ENCODE measurements around the gene DPF3.

Gene DPF3

GRCh38 chr14:72685456-72685855 lies 208.4 kb downstream of the DPF3 start:
- H3K36me3 Mint-ChIP-seq, result peaks cover 24% of the 10 kb centered on the region
- DNase-seq (ENCODE audit: low spot score in 2 of 2), result no peak
- H3K4me1 Mint-ChIP-seq, result peaks cover 10% of the 10 kb centered on the region
- no peak overlapping the region for H3K27ac Mint-ChIP-seq
- ATAC-seq (ENCODE audit: low read depth), result no peak
- H3K27me3 Mint-ChIP-seq, result no peaks in the 10 kb centered on the region
- peaks cover 1% of the 10 kb centered on the region for H3K9me3 Mint-ChIP-seq
- no peak overlapping the region for H3K4me3 Mint-ChIP-seq

- ATAC-seq (ENCODE audit: low read depth), result no peak
- H3K36me3 Mint-ChIP-seq, result peaks cover 20% of the 10 kb centered on the region
- peaks cover 9% of the 10 kb centered on the region for H3K4me1 Mint-ChIP-seq
- H3K9me3 Mint-ChIP-seq, result peaks cover 1% of the 10 kb centered on the region
- no peaks in the 10 kb centered on the region for H3K27me3 Mint-ChIP-seq
- DNase-seq (ENCODE audit: low spot score in 2 of 2), result no peak
- no peak overlapping the region for H3K4me3 Mint-ChIP-seq
- no peak overlapping the region for H3K27ac Mint-ChIP-seq
These were observed 210.1 kb downstream of the DPF3 start for GRCh38 chr14:72683787-72684186.

GRCh38 chr14:72682188-72682587 lies 211.7 kb downstream of the DPF3 start:
- ATAC-seq (ENCODE audit: low read depth) (no peak), DNase-seq (ENCODE audit: low spot score in 2 of 2) (no peak)
- Mint-ChIP-seq H3K4me1 (peaks cover 17% of the 10 kb centered on the region), H3K27ac (no peak overlapping the region), H3K36me3 (peaks cover 18% of the 10 kb centered on the region), H3K9me3 (no peaks in the 10 kb centered on the region), H3K27me3 (no peaks in the 10 kb centered on the region), H3K4me3 (no peak overlapping the region)

GRCh38 chr14:72680853-72681640 lies 212.9 kb downstream of the DPF3 start:
- ATAC-seq (ENCODE audit: low read depth) (no peak), DNase-seq (ENCODE audit: low spot score in 2 of 2) (no peak)
- Mint-ChIP-seq H3K27ac (no peak overlapping the region), H3K4me1 (peaks cover 21% of the 10 kb centered on the region), H3K9me3 (no peaks in the 10 kb centered on the region), H3K27me3 (no peaks in the 10 kb centered on the region), H3K4me3 (no peak overlapping the region), H3K36me3 (peaks cover 21% of the 10 kb centered on the region)

GRCh38 chr14:72679536-72680151 lies 214.3 kb downstream of the DPF3 start:
- H3K4me1 Mint-ChIP-seq, result peaks cover 34% of the 10 kb centered on the region
- DNase-seq (ENCODE audit: low spot score in 2 of 2), result no peak
- ATAC-seq (ENCODE audit: low read depth), result no peak
- H3K27ac Mint-ChIP-seq, result no peak overlapping the region
- H3K4me3 Mint-ChIP-seq, result no peak overlapping the region
- H3K36me3 Mint-ChIP-seq, result peaks cover 15% of the 10 kb centered on the region
- no peaks in the 10 kb centered on the region for H3K9me3 Mint-ChIP-seq
- no peaks in the 10 kb centered on the region for H3K27me3 Mint-ChIP-seq

- Mint-ChIP-seq H3K27me3 (no peaks in the 10 kb centered on the region), H3K36me3 (peaks cover 13% of the 10 kb centered on the region), H3K27ac (no peak overlapping the region), H3K4me1 (peaks cover 35% of the 10 kb centered on the region), H3K4me3 (no peak overlapping the region), H3K9me3 (no peaks in the 10 kb centered on the region)
- ATAC-seq (ENCODE audit: low read depth) (no peak), DNase-seq (ENCODE audit: low spot score in 2 of 2) (no peak)
These were observed 214.8 kb downstream of the DPF3 start for GRCh38 chr14:72679141-72679535.

- H3K36me3 Mint-ChIP-seq, result peaks cover 19% of the 10 kb centered on the region
- no peak overlapping the region for H3K4me3 Mint-ChIP-seq
- H3K27me3 Mint-ChIP-seq, result no peaks in the 10 kb centered on the region
- H3K27ac Mint-ChIP-seq, result no peak overlapping the region
- no peaks in the 10 kb centered on the region for H3K9me3 Mint-ChIP-seq
- ATAC-seq (ENCODE audit: low read depth), result no peak
- no peak for DNase-seq (ENCODE audit: low spot score in 2 of 2)
- H3K4me1 Mint-ChIP-seq, result peaks cover 30% of the 10 kb centered on the region
These were observed 215.5 kb downstream of the DPF3 start for GRCh38 chr14:72678356-72678755.

GRCh38 chr14:72677664-72678063 lies 216.2 kb downstream of the DPF3 start:
- Mint-ChIP-seq H3K36me3 (peaks cover 18% of the 10 kb centered on the region), H3K27me3 (no peaks in the 10 kb centered on the region), H3K9me3 (no peaks in the 10 kb centered on the region), H3K27ac (no peak overlapping the region), H3K4me1 (peaks cover 30% of the 10 kb centered on the region), H3K4me3 (no peak overlapping the region)
- peak; percentile 51 for ATAC-seq (ENCODE audit: low read depth)
- no peak for DNase-seq (ENCODE audit: low spot score in 2 of 2)

- ATAC-seq (ENCODE audit: low read depth) (peak; percentile 86), DNase-seq (ENCODE audit: low spot score in 2 of 2) (peak in 1 of 2 donors; percentile 9)
- Mint-ChIP-seq H3K36me3 (peaks cover 24% of the 10 kb centered on the region), H3K4me3 (peak overlapping the region; percentile 59), H3K4me1 (peaks cover 27% of the 10 kb centered on the region), H3K9me3 (no peaks in the 10 kb centered on the region), H3K27me3 (no peaks in the 10 kb centered on the region), H3K27ac (peak overlapping the region; percentile 48)
These were observed 218.8 kb downstream of the DPF3 start for GRCh38 chr14:72675126-72675525.

GRCh38 chr14:72673179-72673578 lies 220.7 kb downstream of the DPF3 start:
- Mint-ChIP-seq H3K27me3 (no peaks in the 10 kb centered on the region), H3K4me3 (no peak overlapping the region), H3K27ac (no peak overlapping the region), H3K9me3 (no peaks in the 10 kb centered on the region), H3K36me3 (peaks cover 32% of the 10 kb centered on the region), H3K4me1 (peaks cover 23% of the 10 kb centered on the region)
- no peak for ATAC-seq (ENCODE audit: low read depth)
- DNase-seq (ENCODE audit: low spot score in 2 of 2), result no peak

GRCh38 chr14:72666610-72667009 lies 227.3 kb downstream of the DPF3 start:
- H3K36me3 Mint-ChIP-seq, result peaks cover 36% of the 10 kb centered on the region
- peaks cover 10% of the 10 kb centered on the region for H3K4me1 Mint-ChIP-seq
- no peak overlapping the region for H3K4me3 Mint-ChIP-seq
- H3K9me3 Mint-ChIP-seq, result peaks cover 1% of the 10 kb centered on the region
- H3K27me3 Mint-ChIP-seq, result no peaks in the 10 kb centered on the region
- no peak for ATAC-seq (ENCODE audit: low read depth)
- no peak overlapping the region for H3K27ac Mint-ChIP-seq
- no peak for DNase-seq (ENCODE audit: low spot score in 2 of 2)

GRCh38 chr14:72665259-72665658 lies 228.6 kb downstream of the DPF3 start:
- ATAC-seq (ENCODE audit: low read depth), result no peak
- Mint-ChIP-seq H3K4me1 (peaks cover 10% of the 10 kb centered on the region), H3K36me3 (peaks cover 26% of the 10 kb centered on the region), H3K4me3 (no peak overlapping the region), H3K9me3 (peaks cover 1% of the 10 kb centered on the region), H3K27ac (no peak overlapping the region), H3K27me3 (no peaks in the 10 kb centered on the region)
- DNase-seq (ENCODE audit: low spot score in 2 of 2), result no peak

GRCh38 chr14:72664651-72665050 lies 229.2 kb downstream of the DPF3 start:
- Mint-ChIP-seq H3K36me3 (peaks cover 23% of the 10 kb centered on the region), H3K4me1 (peaks cover 10% of the 10 kb centered on the region), H3K4me3 (no peak overlapping the region), H3K27ac (no peak overlapping the region), H3K27me3 (no peaks in the 10 kb centered on the region), H3K9me3 (peaks cover 1% of the 10 kb centered on the region)
- ATAC-seq (ENCODE audit: low read depth), result no peak
- DNase-seq (ENCODE audit: low spot score in 2 of 2), result no peak

- Mint-ChIP-seq H3K4me3 (no peak overlapping the region), H3K27me3 (no peaks in the 10 kb centered on the region), H3K4me1 (peaks cover 10% of the 10 kb centered on the region), H3K36me3 (peaks cover 17% of the 10 kb centered on the region), H3K9me3 (peaks cover 1% of the 10 kb centered on the region), H3K27ac (peak overlapping the region; percentile 9)
- ATAC-seq (ENCODE audit: low read depth) (no peak), DNase-seq (ENCODE audit: low spot score in 2 of 2) (no peak)
These were observed 229.8 kb downstream of the DPF3 start for GRCh38 chr14:72663956-72664650.
